Fibroblast of lung (primary cell): Measurements from ENCODE around the gene DYSF. TPM values are rescaled to one million over a fixed set of nuclear protein-coding genes. Genes with fewer than 3 reads are reported as not detected.

Source experiments
- DNase-seq, 2 donors: peaks; one replicate each; pipeline versions ENCODE4 v3.0.0 to v3.0.0-alpha.2; 2010; ENCODE audit warnings: low read depth in 2 of 2
- H2AFZ ChIP-seq: 2 replicates; pipeline ENCODE4 v1.5.1; 2012; ENCODE audit warnings: low read length, control low read depth, inconsistent platforms
- H3K27ac ChIP-seq: 2 replicates; pipeline ENCODE4 v1.5.1; 2011; ENCODE audit warnings: low read length, control low read depth; ENCODE audit not compliant: insufficient read depth
- H3K27me3 ChIP-seq: 2 replicates; pipeline ENCODE4 v1.5.1; 2011; ENCODE audit warnings: mild to moderate bottlenecking, low read length; ENCODE audit not compliant: control insufficient read depth, insufficient read depth
- H3K36me3 ChIP-seq: 2 replicates; pipeline ENCODE4 v1.5.1; 2011; ENCODE audit warnings: low read length; ENCODE audit not compliant: control insufficient read depth, insufficient read depth
- H3K4me1 ChIP-seq: 2 replicates; pipeline ENCODE4 v1.5.1; 2011; ENCODE audit warnings: low read length; ENCODE audit not compliant: control insufficient read depth, insufficient read depth; ENCODE audit errors: extremely low read depth
- H3K4me2 ChIP-seq: 2 replicates; pipeline ENCODE4 v1.5.1; 2011; ENCODE audit warnings: low read length, control low read depth; ENCODE audit not compliant: insufficient read depth; ENCODE audit errors: extremely low read depth
- H3K4me3 ChIP-seq, 4 experiments: fragments of 200-600 bp in 1 of 4; sonication (generic) in 1 of 4; replicated peaks in 1 of 4; 2 replicates each; pipeline ENCODE4 v1.5.1; 2011 to 2016; ENCODE audit warnings: low read length in 4 of 4, low read depth in 3 of 4, mild to moderate bottlenecking in 3 of 4, control low read depth in 2 of 4, inconsistent platforms in 1 of 4, mixed read lengths in 1 of 4; ENCODE audit not compliant: insufficient read depth in 1 of 4; ENCODE audit errors: control extremely low read depth in 1 of 4
- H3K79me2 ChIP-seq: 2 replicates; pipeline ENCODE4 v1.5.1; 2012; ENCODE audit warnings: mild to moderate bottlenecking, low read length, inconsistent platforms; ENCODE audit not compliant: control insufficient read depth, insufficient read depth
- H3K9ac ChIP-seq: 2 replicates; pipeline ENCODE4 v1.5.1; 2011; ENCODE audit warnings: mild to moderate bottlenecking, low read length, control low read depth; ENCODE audit not compliant: insufficient read depth
- H3K9me3 ChIP-seq: 2 replicates; pipeline ENCODE4 v1.5.1; 2012; ENCODE audit warnings: low read depth, low read length; ENCODE audit not compliant: control insufficient read depth, insufficient read depth
- H4K20me1 ChIP-seq: 2 replicates; pipeline ENCODE4 v1.5.1; 2011; ENCODE audit warnings: low read length; ENCODE audit not compliant: control insufficient read depth, insufficient read depth; ENCODE audit errors: extremely low read depth
- EZH2 ChIP-seq: IDR thresholded peaks from 2 replicates; pipeline ENCODE4 v1.5.1; 2012; ENCODE audit warnings: low read length, control low read depth, mild to moderate bottlenecking; ENCODE audit errors: missing control alignments
- polyA plus RNA-seq, 2 donors: library from polyadenylated mRNA; depleted of rRNA in 1 of 2; stranded (reverse) in 1 of 2; unstranded in 1 of 2; fragments of >200 nt; gene quantifications; 2 replicates each; pipeline ENCODE4 v1.2.1, GENCODE V29; 2011 to 2012; ENCODE audit warnings: missing spikeins in 1 of 2
- total RNA-seq: library from RNA; depleted of rRNA; stranded (reverse); fragments of >200 nt; gene quantifications from 2 replicates; pipeline ENCODE4 v1.2.1, GENCODE V29; 2014
- TF ChIP-seq, protein P1 (sequence below), 2 donors: IDR thresholded peaks in 1 of 2; conservative IDR thresholded peaks in 1 of 2; 1 replicate in 1 of 2; 2 replicates in 1 of 2; pipeline ENCODE4 v1.5.1; 2011 to 2012; ENCODE audit warnings: low read length in 2 of 2, control low read depth in 1 of 2, inconsistent platforms in 1 of 2, low read depth in 1 of 2, mild to moderate bottlenecking in 1 of 2

DYSF gene
- total and polyA plus RNA-seq, 2 donors (not counting 1 experiment from before 2014, with no cell fraction given), result under 0.01 to 0.67 TPM

DNA sequence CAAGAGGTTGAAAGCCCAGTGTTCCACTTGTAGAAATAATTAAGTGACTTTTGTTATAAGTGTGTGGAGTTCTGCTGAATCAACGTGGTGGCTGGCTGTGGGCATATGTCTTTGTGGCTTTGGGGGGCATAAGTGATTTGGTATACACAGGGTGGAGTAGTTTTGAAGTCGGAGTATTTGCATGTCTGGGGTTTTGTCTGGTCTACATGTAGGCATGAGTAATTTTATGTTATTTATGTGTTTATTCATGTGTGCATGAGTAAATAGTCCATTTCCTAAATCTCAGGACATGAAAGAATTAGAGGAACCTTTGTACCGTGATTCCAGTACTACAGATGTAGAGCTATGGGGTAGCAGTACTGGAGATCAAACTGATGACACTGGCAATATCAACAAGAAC lies 179.7 kb downstream of the DYSF start:
- Histone ChIP-seq H3K36me3 (no peaks in the 10 kb centered on the region), H3K4me2 (no peak overlapping the region), H4K20me1 (no peaks in the 10 kb centered on the region), H2AFZ (no peak overlapping the region), H3K9ac (no peak overlapping the region), H3K9me3 (no peaks in the 10 kb centered on the region), H3K4me1 (no peaks in the 10 kb centered on the region), H3K79me2 (no peaks in the 10 kb centered on the region), H3K4me3 (no peak overlapping the region), H3K27ac (no peak overlapping the region), H3K27me3 (no peaks in the 10 kb centered on the region)
- no peak for DNase-seq
- TF ChIP-seq, protein P1, sequence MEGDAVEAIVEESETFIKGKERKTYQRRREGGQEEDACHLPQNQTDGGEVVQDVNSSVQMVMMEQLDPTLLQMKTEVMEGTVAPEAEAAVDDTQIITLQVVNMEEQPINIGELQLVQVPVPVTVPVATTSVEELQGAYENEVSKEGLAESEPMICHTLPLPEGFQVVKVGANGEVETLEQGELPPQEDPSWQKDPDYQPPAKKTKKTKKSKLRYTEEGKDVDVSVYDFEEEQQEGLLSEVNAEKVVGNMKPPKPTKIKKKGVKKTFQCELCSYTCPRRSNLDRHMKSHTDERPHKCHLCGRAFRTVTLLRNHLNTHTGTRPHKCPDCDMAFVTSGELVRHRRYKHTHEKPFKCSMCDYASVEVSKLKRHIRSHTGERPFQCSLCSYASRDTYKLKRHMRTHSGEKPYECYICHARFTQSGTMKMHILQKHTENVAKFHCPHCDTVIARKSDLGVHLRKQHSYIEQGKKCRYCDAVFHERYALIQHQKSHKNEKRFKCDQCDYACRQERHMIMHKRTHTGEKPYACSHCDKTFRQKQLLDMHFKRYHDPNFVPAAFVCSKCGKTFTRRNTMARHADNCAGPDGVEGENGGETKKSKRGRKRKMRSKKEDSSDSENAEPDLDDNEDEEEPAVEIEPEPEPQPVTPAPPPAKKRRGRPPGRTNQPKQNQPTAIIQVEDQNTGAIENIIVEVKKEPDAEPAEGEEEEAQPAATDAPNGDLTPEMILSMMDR (conservative IDR thresholded peaks at IDR 0.05 in 1 of 2, IDR thresholded peaks at IDR 0.05 in 1 of 2; ENCODE audit: low read depth in 1 of 2, low read length in 2 of 2), result no peak
- TF ChIP-seq EZH2, result no peak

DNA sequence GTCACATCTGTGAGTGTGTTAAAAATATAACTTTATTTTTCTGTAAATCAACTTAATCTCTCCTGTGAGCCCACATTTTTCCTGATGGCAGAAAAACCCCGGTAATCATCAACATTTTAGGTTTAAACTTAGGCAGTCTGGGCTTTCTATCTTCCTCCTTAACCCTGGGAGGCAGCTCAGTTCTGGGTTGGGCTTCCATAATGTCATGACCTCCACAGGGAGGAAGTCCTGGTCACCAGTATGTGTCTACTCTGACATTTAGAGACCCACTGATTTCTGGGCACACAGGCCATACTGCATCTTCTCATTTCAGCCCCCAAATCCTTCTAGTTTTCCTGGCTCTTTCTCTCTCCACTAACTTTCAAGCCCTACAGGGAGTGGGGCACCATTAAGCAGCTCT lies 181.2 kb downstream of the DYSF start:
- TF ChIP-seq EZH2, result no peak
- TF ChIP-seq, protein P1 (conservative IDR thresholded peaks at IDR 0.05 in 1 of 2, IDR thresholded peaks at IDR 0.05 in 1 of 2; ENCODE audit: low read depth in 1 of 2, low read length in 2 of 2), result no peak
- H3K27ac ChIP-seq, result no peak overlapping the region
- no peaks in the 10 kb centered on the region for H3K79me2 ChIP-seq
- H3K4me3 ChIP-seq, result no peak overlapping the region
- no peak overlapping the region for H3K9ac ChIP-seq
- no peaks in the 10 kb centered on the region for H3K4me1 ChIP-seq
- no peaks in the 10 kb centered on the region for H4K20me1 ChIP-seq
- no peak overlapping the region for H2AFZ ChIP-seq
- no peak overlapping the region for H3K4me2 ChIP-seq
- H3K27me3 ChIP-seq, result no peaks in the 10 kb centered on the region
- no peaks in the 10 kb centered on the region for H3K9me3 ChIP-seq
- H3K36me3 ChIP-seq, result no peaks in the 10 kb centered on the region
- DNase-seq, result no peak

DNA sequence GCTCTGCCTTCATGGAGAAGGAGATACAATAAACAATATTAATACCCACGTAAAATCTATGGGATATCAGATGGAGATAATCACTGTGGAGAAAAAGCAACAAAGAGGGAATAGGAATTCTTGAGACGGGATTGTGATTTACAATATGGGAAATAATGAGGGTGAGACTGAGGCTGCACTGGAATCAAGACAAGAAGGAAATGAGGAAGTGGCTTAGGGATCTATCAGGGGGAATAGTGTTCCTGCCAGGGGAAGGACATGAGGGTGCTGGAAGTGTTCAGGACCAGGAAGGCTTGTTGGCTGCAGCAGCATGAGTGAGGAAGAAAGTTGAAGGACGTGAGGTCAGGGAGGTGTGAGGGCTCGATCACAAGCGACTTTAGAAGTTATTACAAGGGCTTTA lies 182.4 kb downstream of the DYSF start:
- Histone ChIP-seq H3K4me2 (no peak overlapping the region), H3K4me1 (no peaks in the 10 kb centered on the region), H3K27ac (no peak overlapping the region), H3K79me2 (no peaks in the 10 kb centered on the region), H3K4me3 (no peak overlapping the region), H3K27me3 (no peaks in the 10 kb centered on the region), H3K9me3 (no peaks in the 10 kb centered on the region), H3K9ac (no peak overlapping the region), H4K20me1 (no peaks in the 10 kb centered on the region), H2AFZ (no peak overlapping the region), H3K36me3 (no peaks in the 10 kb centered on the region)
- TF ChIP-seq, protein P1 (conservative IDR thresholded peaks at IDR 0.05 in 1 of 2, IDR thresholded peaks at IDR 0.05 in 1 of 2; ENCODE audit: low read depth in 1 of 2, low read length in 2 of 2), result no peak
- TF ChIP-seq EZH2, result no peak
- no peak for DNase-seq
